Breast epithelium (tissue), 4 donors: ENCODE results near the gene RPAIN. TPM values are rescaled to one million over a fixed set of nuclear protein-coding genes. Genes with fewer than 3 reads are reported as not detected.

Experiments
- DNase-seq, 2 donors: peaks; one replicate each; pipeline ENCODE4 v3.0.0-alpha.2; 2019; ENCODE audit warnings: low spot score in 2 of 2
- H3K27ac ChIP-seq, 2 donors: fragments of 200-600 bp; sonication (generic) in 1 of 2; one replicate each; pipeline ENCODE4 v1.5.1; 2016 to 2019; ENCODE audit warnings: mild to moderate bottlenecking in 1 of 2
- H3K27me3 ChIP-seq, 2 donors: fragments of 200-600 bp; sonication (generic) in 1 of 2; one replicate each; pipeline versions ENCODE4 v1.5.1 to v1.6.0; 2017 to 2019; ENCODE audit warnings: control low read depth in 1 of 2, mild to moderate bottlenecking in 1 of 2
- H3K36me3 ChIP-seq: fragments of 200-600 bp; one replicate; pipeline ENCODE4 v1.5.1; 2019
- H3K4me1 ChIP-seq, 2 donors: fragments of 200-600 bp; sonication (generic); one replicate each; pipeline ENCODE4 v1.5.1; 2016 to 2019; ENCODE audit warnings: control low read depth in 1 of 2
- H3K4me3 ChIP-seq, 3 donors: fragments of 200-600 bp; sonication (generic); 1 replicate in 2 of 3; 2 replicates in 1 of 3; pipeline ENCODE4 v1.5.1; 2016 to 2019; ENCODE audit warnings: mild to moderate bottlenecking in 3 of 3, moderate library complexity in 2 of 3
- H3K9me3 ChIP-seq, 2 donors: fragments of 200-600 bp; sonication (generic) in 1 of 2; one replicate each; pipeline ENCODE4 v1.5.1; 2016 to 2019; ENCODE audit warnings: control low read depth in 1 of 2
- CTCF ChIP-seq, 3 donors: fragments of 450-650 bp; IDR thresholded peaks; one replicate each; pipeline ENCODE4 v1.5.1; 2016 to 2017; ENCODE audit warnings: antibody characterized with exemption in 3 of 3, mild to moderate bottlenecking in 3 of 3, moderate library complexity in 3 of 3
- POLR2A ChIP-seq: fragments of 450-650 bp; IDR thresholded peaks from one replicate; pipeline ENCODE4 v1.6.1; 2016; ENCODE audit warnings: antibody characterized with exemption, mild to moderate bottlenecking, moderate library complexity
- POLR2AphosphoS5 ChIP-seq, 3 donors: sonication (generic); formaldehyde crosslinking; IDR thresholded peaks; one replicate each; pipeline ENCODE4 v1.6.1; 2017; ENCODE audit warnings: antibody characterized with exemption in 3 of 3
- intact Hi-C: fragments of 100-400 bp; cut with DNase I; formaldehyde crosslinking; loops from one replicate; pipeline ENCODE4 v1.15.1; 2023; ENCODE audit warnings: low total_unique reads
- total RNA-seq, 3 donors: library from RNA; depleted of rRNA; stranded (reverse); fragments of >200 nt; gene quantifications; one replicate each; pipeline ENCODE4 v1.1.0, GENCODE V29; 2016

Gene RPAIN
- total RNA-seq, 3 donors from 2014 or later = 38.4 to 52.1 (median 50.8) TPM

GRCh38 chr17:5443728-5444127 is 23.7 kb downstream of the RPAIN start:
- H3K36me3 ChIP-seq = no peaks in the 10 kb centered on the region
- no peak overlapping the region for H3K27ac ChIP-seq
- no peak overlapping the region for H3K4me3 ChIP-seq
- no peaks in the 10 kb centered on the region for H3K4me1 ChIP-seq
- H3K9me3 ChIP-seq = no peaks in the 10 kb centered on the region
- intact Hi-C loops = no loop called here
- no peak for TF ChIP-seq POLR2AphosphoS5 (IDR thresholded peaks at IDR 0.05)
- no peak for TF ChIP-seq POLR2A
- no peak for TF ChIP-seq CTCF (IDR thresholded peaks at IDR 0.05)
- no peaks in the 10 kb centered on the region for H3K27me3 ChIP-seq
- DNase-seq = no peak

GRCh38 chr17:5444209-5444608 is 24.2 kb downstream of the RPAIN start:
- intact Hi-C loops = no loop called here
- no peaks in the 10 kb centered on the region for H3K9me3 ChIP-seq
- DNase-seq = no peak
- H3K4me3 ChIP-seq = no peak overlapping the region
- no peaks in the 10 kb centered on the region for H3K4me1 ChIP-seq
- H3K27ac ChIP-seq = no peak overlapping the region
- no peak for TF ChIP-seq CTCF (IDR thresholded peaks at IDR 0.05)
- TF ChIP-seq POLR2AphosphoS5 (IDR thresholded peaks at IDR 0.05) = no peak
- no peak for TF ChIP-seq POLR2A
- H3K36me3 ChIP-seq = no peaks in the 10 kb centered on the region
- no peaks in the 10 kb centered on the region for H3K27me3 ChIP-seq

- no peaks in the 10 kb centered on the region for H3K36me3 ChIP-seq
- peak in 1 of 2 donors; percentile 70 for DNase-seq
- no peak overlapping the region for H3K4me3 ChIP-seq
- no peaks in the 10 kb centered on the region for H3K27me3 ChIP-seq
- intact Hi-C loops = no loop called here
- peak overlapping the region; percentile 75 to 80 for H3K27ac ChIP-seq
- TF ChIP-seq POLR2AphosphoS5 (IDR thresholded peaks at IDR 0.05) (no peak), POLR2A (no peak), CTCF (IDR thresholded peaks at IDR 0.05) (no peak)
- no peaks in the 10 kb centered on the region for H3K9me3 ChIP-seq
- H3K4me1 ChIP-seq = no peaks in the 10 kb centered on the region
These were observed 26.8 kb downstream of the RPAIN start for GRCh38 chr17:5446786-5447185.

- no peaks in the 10 kb centered on the region for H3K9me3 ChIP-seq
- peaks cover 0 to 5% of the 10 kb centered on the region in 2 donors for H3K4me1 ChIP-seq
- no peak for DNase-seq
- H3K27ac ChIP-seq = no peak overlapping the region
- H3K36me3 ChIP-seq = no peaks in the 10 kb centered on the region
- no peak for TF ChIP-seq CTCF (IDR thresholded peaks at IDR 0.05)
- H3K4me3 ChIP-seq = no peak overlapping the region
- intact Hi-C loops = no loop called here
- H3K27me3 ChIP-seq = no peaks in the 10 kb centered on the region
These were observed 44.9 kb downstream of the RPAIN start for GRCh38 chr17:5464717-5465507.

GRCh38 chr17:5466295-5466694 is 46.3 kb downstream of the RPAIN start:
- no peak for TF ChIP-seq POLR2A
- TF ChIP-seq CTCF (IDR thresholded peaks at IDR 0.05) = no peak
- no peak for TF ChIP-seq POLR2AphosphoS5 (IDR thresholded peaks at IDR 0.05)
- H3K9me3 ChIP-seq = no peaks in the 10 kb centered on the region
- intact Hi-C loops = no loop called here

More at GRCh38 chr17:5466295-5466694, 46.3 kb downstream of the RPAIN start:
- no peaks in the 10 kb centered on the region for H3K27me3 ChIP-seq
- H3K4me3 ChIP-seq = no peak overlapping the region
- H3K4me1 ChIP-seq = peaks cover 0 to 5% of the 10 kb centered on the region in 2 donors
- no peaks in the 10 kb centered on the region for H3K36me3 ChIP-seq
- DNase-seq = no peak
- H3K27ac ChIP-seq = no peak overlapping the region
